NB4 (cell line): ENCODE data around the gene TBC1D25.

ENCODE experiments used
- DNase-seq: peaks from one replicate; pipeline ENCODE4 v3.0.0; 2010; ENCODE audit warnings: low read depth
- H3K4me3 ChIP-seq: one replicate; pipeline ENCODE4 v1.5.1; 2011; ENCODE audit warnings: mild to moderate bottlenecking, low read depth, low read length, moderate library complexity
- MYC ChIP-seq: IDR thresholded peaks from 2 replicates; pipeline ENCODE4 v1.6.1; 2011; ENCODE audit warnings: low read depth, low read length
- POLR2A ChIP-seq: IDR thresholded peaks from 2 replicates; pipeline ENCODE4 v1.6.1; 2011; ENCODE audit warnings: mild to moderate bottlenecking; ENCODE audit not compliant: insufficient read length; ENCODE audit errors: extremely low read depth
- TF ChIP-seq, protein P1 (sequence below): IDR thresholded peaks from one replicate; pipeline ENCODE4 v1.5.1; 2012; ENCODE audit warnings: low read depth, low read length
- TF ChIP-seq, protein P2 (sequence below): IDR thresholded peaks from 2 replicates; pipeline ENCODE4 v1.6.1; 2011; ENCODE audit warnings: low read depth, low read length

TBC1D25 gene

DNA sequence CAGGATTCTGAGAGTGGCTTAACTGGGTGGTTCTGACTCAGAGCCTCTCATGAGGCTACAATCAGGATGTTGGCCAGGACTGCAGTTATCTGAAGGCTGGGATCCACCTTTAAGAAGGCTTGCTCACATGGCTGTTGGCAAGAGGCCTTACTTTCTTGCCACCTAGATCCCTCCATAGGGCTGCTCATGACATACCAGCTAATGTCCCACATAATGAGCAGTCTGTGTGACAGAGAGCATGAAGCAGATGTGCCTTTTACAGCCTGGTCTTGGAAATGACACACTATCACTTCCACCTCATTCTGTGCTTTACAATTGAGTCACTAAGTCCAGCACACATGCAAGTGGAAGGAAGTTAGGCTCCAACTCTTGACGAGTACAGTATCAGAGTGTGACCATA lies 30.4 kb downstream of the TBC1D25 start:
- no peak overlapping the region for H3K4me3 ChIP-seq
- DNase-seq, result peak; percentile 36
- TF ChIP-seq, protein P1, sequence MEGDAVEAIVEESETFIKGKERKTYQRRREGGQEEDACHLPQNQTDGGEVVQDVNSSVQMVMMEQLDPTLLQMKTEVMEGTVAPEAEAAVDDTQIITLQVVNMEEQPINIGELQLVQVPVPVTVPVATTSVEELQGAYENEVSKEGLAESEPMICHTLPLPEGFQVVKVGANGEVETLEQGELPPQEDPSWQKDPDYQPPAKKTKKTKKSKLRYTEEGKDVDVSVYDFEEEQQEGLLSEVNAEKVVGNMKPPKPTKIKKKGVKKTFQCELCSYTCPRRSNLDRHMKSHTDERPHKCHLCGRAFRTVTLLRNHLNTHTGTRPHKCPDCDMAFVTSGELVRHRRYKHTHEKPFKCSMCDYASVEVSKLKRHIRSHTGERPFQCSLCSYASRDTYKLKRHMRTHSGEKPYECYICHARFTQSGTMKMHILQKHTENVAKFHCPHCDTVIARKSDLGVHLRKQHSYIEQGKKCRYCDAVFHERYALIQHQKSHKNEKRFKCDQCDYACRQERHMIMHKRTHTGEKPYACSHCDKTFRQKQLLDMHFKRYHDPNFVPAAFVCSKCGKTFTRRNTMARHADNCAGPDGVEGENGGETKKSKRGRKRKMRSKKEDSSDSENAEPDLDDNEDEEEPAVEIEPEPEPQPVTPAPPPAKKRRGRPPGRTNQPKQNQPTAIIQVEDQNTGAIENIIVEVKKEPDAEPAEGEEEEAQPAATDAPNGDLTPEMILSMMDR, result no peak

DNA sequence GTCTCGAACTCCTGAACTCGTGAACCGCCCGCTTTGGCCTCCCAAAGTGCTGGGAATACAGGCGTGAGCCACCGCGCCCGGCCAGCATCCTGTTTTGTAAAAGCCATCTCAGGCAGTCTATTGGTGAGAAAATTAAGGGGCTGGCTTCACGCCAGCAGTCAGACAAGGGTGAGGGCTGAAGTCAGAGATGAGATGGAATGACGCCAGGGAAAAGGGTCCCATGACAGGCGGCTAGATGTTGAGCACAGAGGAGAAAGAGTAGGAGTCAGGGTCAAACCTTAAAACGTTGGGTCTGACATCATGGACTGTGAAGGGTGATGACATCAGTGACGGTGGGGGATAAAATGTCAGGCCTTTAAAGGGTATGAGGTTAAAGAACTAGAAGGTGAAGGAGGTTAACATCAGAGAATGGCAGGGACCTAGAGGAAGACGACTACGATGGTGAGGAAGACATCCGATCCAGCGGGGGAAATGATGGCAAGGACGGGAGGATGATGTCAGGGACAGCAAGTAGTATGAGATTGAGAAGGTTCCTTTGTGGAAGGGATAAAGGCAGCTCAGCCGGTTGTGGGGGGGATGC lies 34.3 kb downstream of the TBC1D25 start:
- TF ChIP-seq POLR2A, result no peak
- TF ChIP-seq, protein P1, result no peak
- H3K4me3 ChIP-seq, result peak overlapping the region; percentile 99
- DNase-seq, result no peak

DNA sequence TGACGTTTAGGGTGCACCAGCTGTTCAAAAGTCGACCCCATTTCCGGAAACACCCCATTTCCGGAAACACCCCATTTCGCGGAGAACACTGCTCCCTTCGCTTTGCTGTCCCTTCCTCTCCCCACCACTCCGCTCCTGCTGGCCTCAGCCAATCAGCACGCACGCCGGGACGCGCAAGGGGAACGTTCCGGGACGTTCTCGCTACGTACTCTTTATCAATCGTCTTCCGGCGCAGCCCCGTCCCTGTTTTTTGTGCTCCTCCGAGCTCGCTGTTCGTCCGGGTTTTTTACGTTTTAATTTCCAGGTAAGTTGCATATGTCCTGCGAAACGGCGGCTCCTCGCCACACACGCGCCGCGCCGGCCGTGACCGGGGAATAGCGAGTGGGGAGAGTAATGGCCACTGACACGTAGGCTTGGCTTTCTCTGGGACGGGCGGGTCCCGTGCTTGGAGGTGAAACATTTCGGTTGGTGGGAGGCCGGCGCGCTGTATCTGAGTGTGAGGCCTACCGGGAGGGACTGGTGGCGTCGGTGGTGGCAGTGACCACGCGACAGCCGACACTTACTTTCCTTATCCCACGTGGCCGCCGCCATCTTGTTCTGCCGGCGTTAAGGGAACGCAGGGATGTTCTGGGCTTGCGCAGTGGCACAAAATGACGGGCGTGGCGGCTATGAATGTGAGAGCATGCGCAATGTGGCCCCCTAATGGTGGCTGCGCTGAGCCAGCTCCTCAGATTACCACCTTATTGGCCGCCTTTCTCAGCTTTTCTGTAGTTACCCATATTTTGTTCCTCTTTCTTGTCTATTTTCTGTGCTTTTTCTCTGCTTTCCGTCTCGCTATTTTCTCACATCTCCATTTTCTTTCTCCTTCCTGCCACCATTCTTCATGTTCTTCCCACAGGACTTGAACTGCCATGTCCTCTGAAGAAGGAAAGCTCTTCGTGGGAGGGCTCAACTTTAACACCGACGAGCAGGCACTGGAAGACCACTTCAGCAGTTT lies 35.1 kb downstream of the TBC1D25 start, which contains the start of gene RBM3:
TSS of gene RBM3 (plus strand) at position 215 of the 997 bp plus-strand sequence. CDS start at position 912, 697 bp downstream.
- peak; percentile 94 for DNase-seq
- H3K4me3 ChIP-seq, result peak within 1 kb of the TSS; percentile 99
- TF ChIP-seq, protein P1, result peak; percentile 22
- TF ChIP-seq MYC (peak; percentile 100), POLR2A (peak; percentile 81)
- TF ChIP-seq, protein P2, sequence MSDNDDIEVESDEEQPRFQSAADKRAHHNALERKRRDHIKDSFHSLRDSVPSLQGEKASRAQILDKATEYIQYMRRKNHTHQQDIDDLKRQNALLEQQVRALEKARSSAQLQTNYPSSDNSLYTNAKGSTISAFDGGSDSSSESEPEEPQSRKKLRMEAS, result peak; percentile 99

DNA sequence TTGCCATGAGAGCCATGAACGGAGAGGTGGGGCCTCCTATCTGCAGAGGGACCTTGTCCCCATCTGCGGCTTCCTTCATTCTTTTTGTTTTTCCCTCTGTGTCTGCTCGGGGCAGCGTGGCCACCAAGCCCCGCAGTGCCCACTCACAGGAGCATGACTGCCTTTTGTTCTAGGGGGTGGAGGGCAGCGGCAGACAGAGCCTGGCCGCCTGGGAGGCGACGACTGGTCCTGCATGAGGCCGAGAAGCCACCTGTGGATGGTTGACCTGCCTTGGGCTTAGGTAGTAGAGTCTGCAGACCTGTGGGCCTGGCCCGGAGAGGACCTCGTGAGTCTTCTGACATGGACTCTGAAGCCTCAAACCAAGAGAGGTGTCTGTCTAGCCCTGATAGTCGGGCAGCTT lies 36.1 kb downstream of the TBC1D25 start:
- no peak for DNase-seq
- H3K4me3 ChIP-seq, result peak overlapping the region; percentile 99
- TF ChIP-seq, protein P2, result no peak
- TF ChIP-seq MYC, result no peak

DNA sequence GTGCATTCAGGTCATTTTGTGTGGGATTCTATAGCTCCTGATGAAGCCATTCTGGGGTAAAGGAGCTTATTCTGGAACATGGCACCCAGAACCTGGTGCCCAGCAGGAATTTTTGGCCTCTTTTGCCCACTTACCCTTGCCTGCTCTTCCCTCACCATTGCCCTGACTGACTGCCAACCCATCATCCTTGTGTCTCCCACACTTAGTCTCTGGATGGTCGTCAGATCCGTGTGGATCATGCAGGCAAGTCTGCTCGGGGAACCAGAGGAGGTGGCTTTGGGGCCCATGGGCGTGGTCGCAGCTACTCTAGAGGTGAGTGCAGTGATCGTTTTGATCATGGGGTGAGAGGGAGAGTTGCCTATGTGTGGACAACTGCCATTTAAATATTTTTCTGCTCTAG lies 36.6 kb downstream of the TBC1D25 start:
- TF ChIP-seq, protein P1, result no peak
- no peak for TF ChIP-seq POLR2A
- TF ChIP-seq MYC, result no peak
- TF ChIP-seq, protein P2, result no peak
- DNase-seq, result no peak
- H3K4me3 ChIP-seq, result peak overlapping the region; percentile 99

DNA sequence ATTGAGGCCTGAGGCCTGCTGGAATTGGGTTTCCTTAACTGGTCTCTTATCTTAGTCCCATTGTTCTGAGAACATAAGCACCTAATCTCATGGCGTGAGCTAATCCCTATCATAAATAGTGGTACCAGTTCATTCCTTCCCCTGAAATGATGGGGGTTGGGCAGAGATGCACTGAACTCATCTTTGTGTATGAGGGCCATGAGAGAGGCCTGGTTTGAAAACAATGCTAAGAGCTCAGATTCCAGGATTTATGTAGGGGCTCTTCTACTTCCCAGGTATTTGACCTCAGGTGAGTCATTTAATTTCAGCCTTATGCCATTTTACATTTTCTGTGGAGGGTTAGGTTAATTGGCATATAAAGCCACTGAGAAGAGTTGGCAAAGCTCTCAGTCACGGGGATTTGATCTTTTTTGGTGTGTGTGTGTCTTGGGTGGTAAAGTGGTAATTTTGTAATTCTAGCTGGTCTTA lies 39.2 kb downstream of the TBC1D25 start:
- TF ChIP-seq, protein P1, result no peak
- TF ChIP-seq, protein P2, result no peak
- peak; percentile 17 for TF ChIP-seq POLR2A
- no peak for DNase-seq

More for the DNA sequence above, 39.2 kb downstream of the TBC1D25 start:
- H3K4me3 ChIP-seq, result no peak overlapping the region
